Loucy (cell line): Measurements from ENCODE around the gene RNF17.

ENCODE experiments used
- CTCF ChIP-seq: fragments of 200-600 bp; sonication (generic); conservative IDR thresholded peaks from 2 replicates; pipeline ENCODE4 v1.5.1; 2014; ENCODE audit warnings: mild to moderate bottlenecking, antibody characterized with exemption, low read length
- EZH2phosphoT487 ChIP-seq: fragments of 200-600 bp; IDR thresholded peaks from 2 replicates; pipeline ENCODE4 v1.6.1; 2018; ENCODE audit warnings: antibody characterized with exemption, mild to moderate bottlenecking, moderate library complexity, borderline replicate concordance

- TF ChIP-seq CTCF (no peak), EZH2phosphoT487 (no peak)
Measured at GRCh38 chr13:24890256-24890655, 126.3 kb downstream of the RNF17 start.
